Fibroblast of skin of right quadriceps (primary cell): ENCODE measurements around the gene FGF12.

Source experiments
- DNase-seq: peaks from one replicate; pipeline ENCODE4 v3.0.0-alpha.2; 2013

Gene FGF12

DNA sequence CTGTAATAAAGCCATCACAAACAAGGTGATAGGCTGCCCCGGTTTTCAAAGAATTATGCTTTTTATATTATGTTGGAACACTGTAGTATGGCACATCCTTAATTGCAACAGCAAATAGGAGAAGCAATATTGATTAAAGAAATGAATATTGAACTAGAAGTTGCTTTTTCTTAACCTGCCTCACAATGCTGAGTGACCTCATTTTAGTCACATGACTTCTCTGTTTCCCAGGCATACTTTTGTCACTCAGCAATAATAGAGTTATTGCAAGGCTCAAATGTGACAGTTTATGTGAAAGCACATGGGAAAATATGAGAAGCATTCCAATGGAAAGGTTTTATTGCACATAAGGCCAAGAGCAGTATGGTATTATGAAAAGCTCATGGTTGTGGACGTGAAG lies 400.7 kb downstream of the FGF12 start:
- DNase-seq: no peak

DNA sequence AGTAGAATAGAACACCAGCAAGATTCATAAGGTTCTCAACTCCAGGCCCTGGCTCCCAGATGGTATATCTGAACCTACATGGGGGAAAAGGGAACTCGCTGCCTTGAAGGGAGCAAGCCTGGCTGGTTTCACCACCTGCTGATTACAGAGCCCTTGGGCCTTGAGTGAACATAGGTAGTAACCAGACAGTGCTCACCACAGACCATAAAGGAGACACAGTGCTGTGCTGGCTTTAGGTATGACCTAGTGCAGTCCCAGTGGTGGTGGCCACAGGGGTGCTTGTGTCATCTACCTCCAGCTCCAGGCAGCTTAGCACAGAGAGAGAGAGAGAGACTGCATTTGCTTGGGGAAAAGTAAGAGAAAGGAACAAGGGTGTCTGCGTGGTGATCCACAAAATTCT lies 409.8 kb downstream of the FGF12 start:
- DNase-seq: no peak

DNA sequence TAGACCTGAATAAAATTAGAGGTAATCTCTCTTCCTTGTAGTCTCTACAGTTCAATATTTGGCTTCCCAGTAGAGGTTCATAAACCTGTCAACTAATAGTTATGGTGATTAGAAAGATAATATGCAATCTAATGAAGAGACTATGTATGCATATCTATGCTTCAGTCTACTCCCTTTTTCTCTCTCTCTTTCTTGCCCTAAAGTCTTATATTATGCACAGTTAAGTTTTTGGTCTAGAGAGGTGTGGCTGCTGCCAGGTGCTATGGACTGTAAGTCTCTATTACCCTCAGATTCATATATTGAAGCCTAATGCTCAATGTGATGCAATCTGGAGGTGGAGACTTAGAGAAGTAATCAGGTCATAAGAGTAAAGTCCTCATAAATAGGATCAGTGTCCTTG lies 413.7 kb downstream of the FGF12 start:
- no peak for DNase-seq

DNA sequence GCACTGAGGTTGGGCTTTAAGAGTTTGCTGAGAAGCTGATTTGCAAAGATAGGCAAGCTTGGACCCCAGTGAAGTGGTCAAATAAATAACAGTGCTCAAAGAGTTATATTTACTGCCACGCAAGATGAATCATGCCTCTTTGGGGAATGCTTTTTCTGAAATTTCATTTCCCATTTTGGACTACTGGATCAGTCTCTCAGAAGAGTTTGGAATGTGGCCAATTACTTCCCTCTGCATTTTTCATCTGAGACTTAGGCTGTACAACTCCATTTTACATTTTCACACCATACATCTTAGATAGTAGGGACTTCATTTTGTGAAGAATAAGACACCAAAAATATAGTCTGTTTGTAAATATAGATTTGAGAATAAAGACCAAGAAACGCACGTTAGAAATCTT lies 419.7 kb downstream of the FGF12 start:
- no peak for DNase-seq

DNA sequence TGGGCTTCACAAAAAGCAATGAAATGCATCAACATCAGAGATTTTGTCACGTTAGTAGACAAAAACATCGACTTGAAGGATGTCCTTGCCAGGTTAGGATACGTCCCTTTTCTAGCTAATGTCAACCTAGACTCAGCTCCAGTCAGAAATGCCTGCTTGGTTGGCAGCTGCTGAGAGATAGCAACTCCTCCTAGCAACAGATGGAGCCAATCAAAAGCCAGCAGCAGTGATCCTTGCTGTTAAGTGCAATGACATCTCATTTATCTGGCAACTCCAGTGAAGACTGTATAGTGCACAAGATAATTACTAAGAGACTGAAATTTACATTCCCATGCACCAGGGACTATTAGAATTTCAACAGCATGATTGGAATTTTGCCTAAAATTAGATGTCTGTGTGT lies 424.1 kb downstream of the FGF12 start:
- DNase-seq: no peak

DNA sequence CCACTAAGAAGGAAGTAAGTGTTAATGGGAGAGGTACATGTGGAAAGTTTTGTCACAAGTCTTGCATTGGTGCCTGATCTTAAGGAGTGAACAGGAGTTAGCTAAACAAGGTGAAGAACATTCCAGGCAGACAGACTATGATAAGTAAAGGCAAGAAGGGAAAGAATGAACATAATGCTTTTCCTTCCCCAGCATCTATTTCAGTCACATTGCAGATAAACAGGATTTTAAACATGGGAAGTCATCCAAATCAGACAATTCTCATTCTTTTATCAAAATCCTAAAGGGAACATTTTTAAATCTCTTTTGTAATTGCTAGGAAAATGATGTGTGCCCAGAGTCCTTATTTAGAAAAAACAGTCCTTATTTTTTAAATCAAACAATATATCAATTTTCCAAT lies 424.6 kb downstream of the FGF12 start:
- DNase-seq: no peak

DNA sequence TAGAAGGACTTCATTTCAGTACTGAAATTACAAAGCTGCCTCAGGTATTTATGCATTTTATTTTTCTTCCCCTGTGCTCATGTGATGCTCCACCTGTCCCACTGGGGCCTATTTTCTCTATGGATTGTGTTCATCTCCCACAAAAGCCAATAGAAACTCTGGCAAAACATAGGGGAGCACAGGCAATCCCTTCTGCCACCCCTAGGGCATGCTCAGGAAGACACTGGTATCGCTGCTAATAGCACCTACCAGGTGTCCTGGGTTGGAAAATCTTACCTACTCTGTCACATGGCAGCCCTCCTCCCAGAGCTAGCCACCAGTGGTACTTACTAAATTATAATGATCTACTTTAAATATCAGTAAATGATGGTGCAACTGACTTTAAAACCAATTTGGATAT lies 427.4 kb downstream of the FGF12 start:
- no peak for DNase-seq

DNA sequence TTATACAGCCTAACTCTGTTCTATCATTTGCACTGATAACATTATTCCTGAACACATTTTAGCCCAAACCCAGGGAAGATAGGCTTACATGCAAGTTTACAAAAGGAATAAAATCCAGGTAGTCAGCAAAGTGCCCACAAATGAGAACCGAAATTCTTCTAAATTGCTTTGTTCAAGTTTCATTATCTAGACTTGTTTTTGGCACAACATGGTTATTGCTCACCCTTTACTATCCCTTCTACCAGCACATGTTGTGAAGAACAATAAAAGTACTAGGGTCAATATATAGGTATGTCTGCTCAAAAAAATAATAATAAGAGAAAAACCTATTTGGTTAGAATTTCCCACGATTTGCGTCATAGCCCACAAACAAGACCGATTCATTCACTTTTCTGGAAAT lies 430.5 kb downstream of the FGF12 start:
- DNase-seq: no peak

DNA sequence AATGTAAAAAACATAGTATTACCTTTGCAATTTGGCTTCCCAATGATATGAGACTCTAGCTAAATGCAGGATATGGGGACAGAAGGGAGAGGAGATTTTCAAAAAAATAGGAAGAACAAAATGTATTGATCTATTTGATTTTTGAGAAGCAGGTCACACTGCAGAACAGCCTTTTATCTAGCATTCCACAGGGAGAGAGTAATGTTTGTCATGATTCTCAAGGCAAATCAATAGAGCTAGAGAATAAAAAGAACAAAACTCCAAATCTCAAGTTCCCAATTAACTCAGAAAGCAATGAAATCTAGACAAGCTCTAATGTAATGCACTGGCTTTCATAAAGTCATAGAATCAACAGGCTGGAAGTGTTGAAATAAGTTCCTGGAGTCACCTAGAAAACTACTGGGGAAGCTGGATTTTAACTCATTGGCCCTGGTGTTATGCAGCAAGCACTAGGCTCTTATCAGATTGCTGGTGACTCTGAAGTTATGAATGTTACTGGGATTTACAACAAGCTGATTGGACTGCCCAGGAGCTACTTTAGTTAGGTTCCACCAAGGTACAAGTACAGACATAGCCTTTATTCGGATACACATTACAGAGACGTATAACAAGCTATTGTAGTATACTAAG lies 442.8 kb downstream of the FGF12 start:
- DNase-seq: no peak

DNA sequence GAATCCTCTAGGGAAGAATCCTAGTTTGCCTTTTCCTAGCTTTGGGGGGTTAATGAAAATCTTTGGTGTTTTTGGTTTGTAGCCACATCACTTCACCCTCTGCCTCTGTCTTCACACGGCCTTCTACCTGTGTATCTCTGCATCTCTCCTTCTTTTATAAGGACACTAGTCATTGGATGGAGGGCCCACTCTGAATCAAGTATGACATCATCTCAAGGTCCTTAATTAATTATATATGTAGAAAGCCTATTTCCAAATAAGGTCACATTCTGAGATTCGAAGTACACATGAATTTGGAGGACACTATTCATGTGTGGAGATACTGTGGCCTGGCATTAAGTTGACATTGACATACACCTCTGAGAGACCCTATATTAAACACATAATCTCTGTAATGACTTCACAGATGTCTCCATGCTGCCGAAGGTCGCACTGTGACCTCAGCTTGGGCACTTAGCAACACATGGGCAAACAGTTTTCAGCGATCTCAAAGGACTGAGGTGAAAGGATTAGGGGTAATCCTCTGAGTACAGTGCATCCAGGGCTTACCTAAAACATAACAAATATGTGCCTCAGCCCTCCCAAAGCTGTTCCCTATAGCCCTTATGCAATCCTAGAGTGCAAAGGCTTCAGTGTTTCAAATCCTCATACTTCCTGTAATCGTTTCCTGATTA lies 446.0 kb downstream of the FGF12 start:
- no peak for DNase-seq

DNA sequence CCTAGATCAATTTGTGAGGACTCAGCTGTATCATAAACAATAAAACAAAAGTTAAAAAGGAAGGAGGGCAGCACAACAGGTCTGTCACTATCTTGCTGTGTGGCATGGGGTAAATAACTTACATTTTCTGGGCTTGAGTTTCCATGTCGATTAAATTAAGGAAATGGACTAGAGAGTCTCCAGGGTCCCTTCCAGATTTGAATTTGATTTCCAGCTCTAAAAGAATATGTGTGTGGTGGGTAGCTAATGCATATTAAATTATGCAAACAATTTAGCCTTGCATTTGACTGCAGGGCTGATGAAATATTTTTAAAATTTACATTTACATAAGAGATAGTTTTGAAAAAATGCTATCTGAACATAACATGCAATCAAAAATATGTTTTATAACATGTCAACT lies 447.7 kb downstream of the FGF12 start:
- DNase-seq: no peak

DNA sequence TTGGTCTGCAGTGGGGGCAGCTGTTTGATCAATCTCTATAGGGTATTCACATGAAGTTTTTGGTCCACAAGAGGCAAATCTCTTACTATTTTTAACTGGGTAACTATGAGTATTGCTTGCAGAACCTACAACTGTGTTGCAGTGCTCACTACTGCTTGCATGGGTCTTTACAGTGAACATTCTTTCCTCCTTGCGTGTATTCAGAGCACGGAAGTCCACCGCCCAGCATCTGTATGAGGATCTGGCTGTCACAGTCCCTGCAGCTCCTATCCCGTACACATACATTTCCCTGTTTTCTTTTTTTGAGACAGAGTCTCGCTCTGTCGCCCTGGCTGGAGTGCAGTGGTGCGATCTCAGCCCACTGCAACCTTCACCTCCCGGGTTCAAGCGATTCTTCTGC lies 449.9 kb downstream of the FGF12 start:
- DNase-seq: no peak

DNA sequence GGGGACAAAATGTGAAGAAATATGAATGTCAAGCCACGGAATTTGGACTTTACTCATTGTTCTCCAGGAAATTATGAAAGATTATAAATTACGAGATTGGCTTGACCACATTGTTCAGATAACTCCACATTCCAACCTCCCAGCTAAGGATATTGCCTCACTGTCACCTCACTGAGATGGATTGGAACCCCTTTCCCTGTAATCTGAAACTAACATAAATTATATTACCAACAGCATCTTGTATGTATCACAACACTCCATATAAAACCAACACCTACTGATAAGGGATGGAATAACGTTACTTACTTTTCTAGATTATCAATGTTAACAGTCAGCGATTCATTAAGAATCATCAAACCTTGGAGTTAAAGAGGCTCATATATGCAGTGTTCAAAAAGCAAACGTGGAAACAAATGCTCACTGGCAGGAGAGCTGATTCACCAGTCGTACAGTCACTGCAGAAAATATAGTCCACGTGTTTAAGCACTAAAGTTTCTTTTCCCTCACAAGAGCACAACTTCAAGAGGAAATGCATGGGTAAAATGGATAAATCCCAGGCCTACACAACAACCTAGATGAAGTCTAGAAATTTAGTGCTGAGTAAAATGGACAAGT lies 451.5 kb downstream of the FGF12 start:
- peak; percentile 37 for DNase-seq

DNA sequence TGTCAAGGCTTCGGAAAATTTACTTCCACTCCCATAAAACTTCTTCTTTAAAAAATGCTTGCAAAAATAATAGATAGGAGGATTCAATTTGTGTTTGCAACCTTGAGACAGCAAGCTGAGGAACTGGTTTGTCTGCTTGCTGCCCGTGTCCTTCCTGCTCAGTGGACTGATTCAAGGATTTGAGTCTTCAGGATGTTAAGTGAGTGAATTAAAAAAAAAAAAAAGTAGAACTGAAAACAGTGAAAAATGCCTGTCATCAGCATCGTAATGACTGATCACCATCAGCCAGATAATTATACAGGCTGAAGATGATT lies 453.7 kb downstream of the FGF12 start:
- DNase-seq: no peak

DNA sequence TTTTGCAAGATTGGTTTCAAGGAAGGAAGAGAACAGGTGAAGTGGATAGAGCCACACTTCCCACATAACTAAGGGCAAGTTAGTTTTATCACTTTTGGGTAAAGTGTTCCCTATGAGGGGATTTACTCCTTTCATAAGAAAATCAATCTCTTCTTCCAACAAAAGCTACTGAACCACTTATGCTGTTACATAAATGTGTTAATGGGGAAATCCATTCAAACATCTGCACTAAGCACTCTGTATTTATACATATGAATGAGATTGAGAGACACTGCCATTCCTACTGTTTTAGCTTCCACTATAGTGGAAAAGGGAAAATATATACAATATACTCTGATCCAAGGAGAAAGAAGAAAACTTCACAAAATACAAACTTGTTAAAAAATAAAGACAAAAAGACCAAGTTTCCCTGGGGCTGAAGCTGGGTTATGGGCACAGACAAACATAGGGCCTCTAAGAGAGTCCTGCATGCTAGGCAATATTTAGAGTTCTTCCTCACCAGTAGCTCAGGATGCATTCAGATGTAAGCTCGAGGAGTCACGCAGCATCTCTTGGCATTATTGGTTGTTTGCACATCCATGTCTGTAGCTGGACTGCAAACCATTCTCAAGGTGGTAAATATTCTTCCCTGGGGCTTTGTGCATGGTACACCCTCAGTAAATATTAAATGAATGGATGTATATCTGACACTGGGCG lies 454.2 kb downstream of the FGF12 start:
- DNase-seq: no peak

DNA sequence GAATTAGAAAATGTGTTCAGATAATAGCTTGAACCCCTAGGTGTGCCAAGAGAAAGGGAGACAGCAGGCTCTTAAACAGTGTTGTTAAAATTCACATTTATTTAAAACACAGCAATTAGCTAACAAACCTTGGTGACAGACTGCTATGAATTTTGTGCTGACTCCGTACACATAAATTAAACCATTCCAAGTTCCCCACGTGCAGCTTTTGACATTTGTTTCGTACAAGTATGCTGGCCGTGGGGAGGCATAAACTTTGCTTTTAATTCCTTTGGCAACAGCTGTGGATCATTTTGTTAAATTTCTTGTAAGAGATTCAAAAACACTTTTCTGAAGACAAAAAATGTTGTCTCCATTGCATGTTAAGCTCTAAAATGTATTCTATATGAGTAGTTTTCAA lies 465.3 kb downstream of the FGF12 start:
- DNase-seq: no peak

DNA sequence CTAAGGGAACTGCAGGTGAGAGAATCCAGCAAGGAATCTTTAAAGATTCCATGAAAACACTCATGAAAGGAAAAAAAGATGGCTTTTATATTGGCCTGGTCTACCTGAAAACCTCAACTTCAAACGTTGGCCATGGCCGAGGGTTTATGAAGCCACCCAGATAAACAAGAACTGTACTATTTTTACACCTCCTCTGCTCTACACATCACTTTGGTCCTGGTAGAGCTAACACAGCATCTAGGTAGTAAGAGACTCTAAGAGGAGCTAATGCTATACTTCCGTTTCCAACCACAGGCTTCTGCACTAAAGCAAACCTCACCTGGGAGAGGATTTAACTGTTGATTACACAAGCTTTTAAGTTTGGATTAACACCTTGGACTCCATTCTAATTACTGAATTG lies 466.2 kb downstream of the FGF12 start:
- DNase-seq: no peak

DNA sequence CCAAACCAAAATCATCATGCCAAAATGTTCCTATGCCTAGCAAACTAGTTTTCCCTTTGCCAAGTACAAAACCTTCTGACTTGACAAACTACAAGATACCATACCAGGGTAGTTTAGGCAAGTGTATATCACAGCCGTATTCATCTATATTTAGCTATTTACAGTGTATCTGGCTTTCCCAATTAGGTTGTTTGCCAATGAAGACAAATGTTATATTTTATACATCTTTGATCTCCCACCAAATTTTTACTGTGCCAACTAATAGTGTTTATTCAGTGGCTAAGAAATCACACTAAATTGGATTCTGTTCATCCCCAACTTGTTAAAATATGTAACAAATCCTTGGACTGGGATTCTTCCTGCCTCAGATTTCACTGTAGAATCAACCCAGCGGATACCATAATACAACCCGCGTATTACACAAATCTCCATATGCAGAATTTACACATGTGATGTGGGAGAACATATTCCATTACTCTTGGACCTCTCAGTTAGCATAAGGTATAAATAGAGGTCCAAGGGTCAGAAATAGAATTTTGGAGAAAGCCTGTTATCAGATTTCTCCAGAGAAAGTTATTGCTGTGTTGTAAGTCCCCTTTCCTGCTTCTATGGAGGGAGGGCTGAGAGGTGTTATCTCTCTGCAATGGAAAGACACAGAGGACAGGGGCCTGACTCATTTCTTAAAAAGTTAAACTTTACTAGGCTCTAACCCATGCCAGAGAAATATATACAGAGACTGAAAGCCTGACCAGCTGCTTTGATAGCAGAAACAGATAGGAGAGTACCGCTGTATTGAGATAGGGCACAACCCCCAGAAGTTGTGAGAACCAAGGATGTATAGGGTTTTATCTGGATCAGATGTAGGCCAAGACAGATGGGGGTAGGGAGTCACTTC lies 467.0 kb downstream of the FGF12 start:
- no peak for DNase-seq

DNA sequence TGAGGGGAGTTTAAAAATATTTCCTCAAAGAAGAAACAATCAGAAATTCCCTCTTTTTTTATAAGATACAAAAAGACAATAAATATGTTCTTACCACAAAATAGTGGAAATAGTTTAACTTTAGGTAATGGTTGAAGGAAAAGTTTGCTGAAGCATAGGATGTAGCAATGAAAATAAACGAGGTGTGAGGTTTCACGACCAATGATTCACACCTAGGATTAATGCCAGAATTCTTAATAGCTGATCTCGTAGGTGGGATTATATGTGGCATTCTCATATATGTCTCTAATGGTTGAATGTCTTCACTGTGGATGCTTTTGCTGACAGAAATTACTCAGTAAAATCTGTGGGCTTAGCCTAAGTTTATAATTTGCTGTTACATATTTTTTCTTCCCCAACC lies 467.7 kb downstream of the FGF12 start:
- DNase-seq: peak; percentile 7

DNA sequence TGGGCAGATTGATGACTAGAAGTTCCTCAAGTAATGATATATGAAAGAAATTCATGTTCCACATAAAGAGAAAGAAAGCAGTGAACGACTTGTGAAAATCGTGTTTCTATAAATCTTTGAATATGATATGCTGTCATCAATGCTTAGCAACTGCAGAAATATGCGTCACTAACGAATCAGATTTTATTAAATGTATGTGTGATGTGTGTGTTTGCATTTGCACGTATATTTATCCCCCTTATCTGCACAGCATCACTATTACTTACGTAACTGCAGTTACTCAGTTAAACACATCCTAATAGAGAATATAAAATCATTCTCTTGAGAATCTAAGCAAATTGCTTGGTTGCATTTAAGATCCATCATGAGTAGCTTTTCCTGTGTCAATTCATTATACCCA lies 468.6 kb downstream of the FGF12 start:
- no peak for DNase-seq

DNA sequence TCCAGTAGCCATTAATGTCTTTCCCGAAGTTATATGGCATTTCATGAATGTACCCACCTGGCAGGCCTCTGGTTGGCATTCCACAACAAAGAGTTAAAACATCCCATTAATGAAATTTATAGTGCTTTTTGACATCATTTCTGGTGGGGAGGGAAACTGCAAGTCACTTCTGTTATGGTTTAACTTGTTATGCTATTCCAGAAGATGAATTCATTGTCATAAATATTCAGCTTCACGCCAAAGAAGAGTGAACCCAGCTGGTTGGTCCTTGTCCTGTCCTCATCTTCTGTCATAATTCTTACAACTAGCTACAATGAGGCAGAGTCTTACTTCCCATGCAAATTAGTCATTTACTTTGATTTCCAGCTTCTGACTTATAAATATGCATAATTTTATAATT lies 471.5 kb downstream of the FGF12 start:
- DNase-seq: no peak

DNA sequence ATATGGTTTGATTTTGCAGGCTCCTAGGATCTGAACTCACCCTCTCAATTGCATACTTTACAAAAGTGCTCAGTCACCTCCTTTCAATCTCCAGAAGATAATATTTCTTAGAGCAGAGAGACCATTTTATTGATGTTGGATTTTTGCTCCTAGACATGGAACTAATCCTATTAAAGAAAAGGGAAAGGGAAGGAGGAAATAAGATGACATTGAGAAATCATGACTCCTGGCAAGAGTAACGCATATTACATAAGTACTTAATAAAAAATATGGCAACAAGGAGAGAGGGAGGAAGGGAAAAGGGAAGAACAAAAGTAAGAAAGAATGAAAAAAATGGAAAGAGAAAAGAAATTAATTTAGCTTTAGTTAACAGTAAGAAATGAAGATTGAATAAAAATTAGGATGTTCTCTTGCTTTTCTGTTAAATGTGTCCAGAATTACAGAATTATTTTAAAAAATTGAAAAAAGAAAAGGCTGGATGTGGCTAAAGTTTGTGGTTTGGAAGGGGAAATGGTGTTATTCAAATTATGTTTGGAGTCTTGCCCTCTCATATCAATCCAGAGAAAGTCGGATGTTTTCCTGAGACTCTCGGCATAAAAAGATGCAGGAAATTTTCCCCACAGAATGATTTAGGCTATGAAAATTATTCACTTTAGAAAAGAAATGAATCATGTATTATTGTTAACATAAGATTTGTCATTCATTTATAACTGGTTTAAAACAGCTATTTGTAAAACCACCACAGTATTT lies 474.0 kb downstream of the FGF12 start:
- no peak for DNase-seq

DNA sequence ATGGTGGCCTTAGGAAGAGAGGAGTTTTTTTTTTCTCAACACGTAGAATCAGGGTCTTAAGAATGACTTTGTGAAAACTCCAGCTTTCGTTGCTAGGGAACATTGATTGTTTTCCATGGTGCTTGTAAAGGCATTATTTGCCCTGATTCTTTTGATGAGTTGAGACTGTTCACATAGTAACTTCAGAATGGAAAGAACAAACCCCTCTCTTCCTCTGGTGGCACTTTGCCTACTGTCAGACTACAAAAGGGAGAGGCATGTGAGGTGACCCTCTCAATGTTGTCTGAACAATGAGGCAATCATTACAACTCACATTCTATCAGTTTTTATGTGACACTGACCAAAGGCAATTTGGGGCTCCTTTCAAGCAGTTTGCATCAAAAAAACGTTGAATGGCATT lies 477.8 kb downstream of the FGF12 start:
- no peak for DNase-seq
